ENCODE results near the gene VPS26C. TPM values are rescaled to one million over a fixed set of nuclear protein-coding genes. Genes with fewer than 3 reads are reported as not detected.

VPS26C gene
- total and polyA plus RNA-seq, 4 donors: 19.8 to 61.1 (median 42.9) TPM

- peaks cover 0 to 2% (median 0%) of the 10 kb centered on the region in 4 donors for H3K36me3 ChIP-seq (ENCODE audit: control insufficient read depth in 4 of 4, insufficient read depth in 4 of 4, low read length in 4 of 4)
- DNase-seq (no peak), ATAC-seq (ENCODE audit: insufficient read depth, low FRiP score) (no peak)
- 83 to 90% methylated on average over 3 of the region's 3 CpGs for WGBS, 2 donors
- no peaks in the 10 kb centered on the region for H3K9me3 ChIP-seq (ENCODE audit: control insufficient read depth in 4 of 4, insufficient read depth in 3 of 4, low read length in 3 of 4)
- no peak overlapping the region for H3K4me3 ChIP-seq
- no peak for TF ChIP-seq CTCF (IDR thresholded peaks at IDR 0.05; ENCODE audit: control extremely low read depth, extremely low read depth)
- H3K9ac ChIP-seq (ENCODE audit: insufficient read depth in 1 of 2, low read length in 2 of 2): no peak overlapping the region
- no peak overlapping the region for H3K27ac ChIP-seq (ENCODE audit: low read depth in 1 of 2, low read length in 1 of 2)
- peaks cover 0 to 17% (median 8%) of the 10 kb centered on the region in 5 donors for H3K4me1 ChIP-seq (ENCODE audit: control insufficient read depth in 5 of 5, insufficient read depth in 5 of 5, low read length in 5 of 5)
- H3K27me3 ChIP-seq (ENCODE audit: control insufficient read depth in 3 of 3, insufficient read depth in 3 of 3, low read length in 2 of 3): no peaks in the 10 kb centered on the region
Observed at GRCh38 chr21:37249112-37249904, 17.8 kb downstream of the VPS26C start.

- TF ChIP-seq CTCF (IDR thresholded peaks at IDR 0.05; ENCODE audit: control extremely low read depth, extremely low read depth): no peak
- no peak overlapping the region for H3K27ac ChIP-seq (ENCODE audit: low read depth in 1 of 2, low read length in 1 of 2)
- no peaks in the 10 kb centered on the region for H3K27me3 ChIP-seq (ENCODE audit: control insufficient read depth in 3 of 3, insufficient read depth in 3 of 3, low read length in 2 of 3)
- H3K36me3 ChIP-seq (ENCODE audit: control insufficient read depth in 4 of 4, insufficient read depth in 4 of 4, low read length in 4 of 4): peaks cover 0 to 2% (median under 1%) of the 10 kb centered on the region in 4 donors
- H3K4me1 ChIP-seq (ENCODE audit: control insufficient read depth in 5 of 5, insufficient read depth in 5 of 5, low read length in 5 of 5): peaks cover 0 to 17% (median 5%) of the 10 kb centered on the region in 5 donors
- WGBS, 2 donors: 75 to 94% methylated on average over 1 of the region's 1 CpG
- DNase-seq: no peak
- no peak overlapping the region for H3K9ac ChIP-seq (ENCODE audit: insufficient read depth in 1 of 2, low read length in 2 of 2)
- no peak overlapping the region for H3K4me3 ChIP-seq
- H3K9me3 ChIP-seq (ENCODE audit: control insufficient read depth in 4 of 4, insufficient read depth in 3 of 4, low read length in 3 of 4): no peaks in the 10 kb centered on the region
- ATAC-seq (ENCODE audit: insufficient read depth, low FRiP score): no peak
Observed at GRCh38 chr21:37248298-37248697, 18.8 kb downstream of the VPS26C start.

GRCh38 chr21:37245151-37245550, 22.0 kb downstream of the VPS26C start:
- DNase-seq: peak; percentile 36 to 57 (median 51)
- peaks cover 1 to 5% (median 3%) of the 10 kb centered on the region in 4 donors for H3K36me3 ChIP-seq (ENCODE audit: control insufficient read depth in 4 of 4, insufficient read depth in 4 of 4, low read length in 4 of 4)
- no peak for TF ChIP-seq CTCF (IDR thresholded peaks at IDR 0.05; ENCODE audit: control extremely low read depth, extremely low read depth)
- no peaks in the 10 kb centered on the region for H3K27me3 ChIP-seq (ENCODE audit: control insufficient read depth in 3 of 3, insufficient read depth in 3 of 3, low read length in 2 of 3)
- no peaks in the 10 kb centered on the region for H3K9me3 ChIP-seq (ENCODE audit: control insufficient read depth in 4 of 4, insufficient read depth in 3 of 4, low read length in 3 of 4)
- H3K9ac ChIP-seq (ENCODE audit: insufficient read depth in 1 of 2, low read length in 2 of 2): peak overlapping the region in 1 of 2 donors; percentile 32
- H3K4me1 ChIP-seq (ENCODE audit: control insufficient read depth in 5 of 5, insufficient read depth in 5 of 5, low read length in 5 of 5): peaks cover 0 to 17% (median 2%) of the 10 kb centered on the region in 5 donors
- H3K4me3 ChIP-seq: no peak overlapping the region
- WGBS, 2 donors: 76 to 82% methylated on average over 8 of the region's 8 CpGs
- ATAC-seq (ENCODE audit: insufficient read depth, low FRiP score): no peak
- H3K27ac ChIP-seq (ENCODE audit: low read depth in 1 of 2, low read length in 1 of 2): no peak overlapping the region
